Activated T-helper 17 cell treated with anti-CD3 and anti-CD28 coated beads, Interleukin-2, amount 50 U/mL, for 72 hours (primary cell): ENCODE data around the gene WDR59. TPM values are rescaled to one million over a fixed set of nuclear protein-coding genes. Genes with fewer than 3 reads are reported as not detected.

Experiments used
- ATAC-seq: fragments of 150-1000 bp; cut with Tn5 transposase; replicated peaks from 2 replicates; pipeline ENCODE4 v1.10.0; 2021; ENCODE audit warnings: mild to moderate bottlenecking, moderate library complexity
- H3K27ac Mint-ChIP-seq: one replicate; pipeline ENCODE4 v1.8.0; 2022; ENCODE audit warnings: mixed read lengths
- H3K27me3 Mint-ChIP-seq: one replicate; pipeline ENCODE4 v1.8.0; 2022; ENCODE audit warnings: mixed read lengths
- H3K36me3 Mint-ChIP-seq: one replicate; pipeline ENCODE4 v1.8.0; 2022; ENCODE audit warnings: low read depth, mild to moderate bottlenecking, mixed read lengths
- H3K4me1 Mint-ChIP-seq: one replicate; pipeline ENCODE4 v1.8.0; 2022; ENCODE audit warnings: mixed read lengths
- H3K4me3 Mint-ChIP-seq: one replicate; pipeline ENCODE4 v1.8.0; 2022; ENCODE audit warnings: mild to moderate bottlenecking, mixed read lengths
- H3K9me3 Mint-ChIP-seq: one replicate; pipeline ENCODE4 v1.8.0; 2022; ENCODE audit warnings: mixed read lengths
- total RNA-seq, 2 donors: library from RNA; stranded (reverse); gene quantifications; one replicate each; pipeline ENCODE4 v1.2.3, GENCODE V29; 2022

Gene WDR59
- total RNA-seq, 2 donors from 2014 or later, result 107 to 154 TPM

DNA sequence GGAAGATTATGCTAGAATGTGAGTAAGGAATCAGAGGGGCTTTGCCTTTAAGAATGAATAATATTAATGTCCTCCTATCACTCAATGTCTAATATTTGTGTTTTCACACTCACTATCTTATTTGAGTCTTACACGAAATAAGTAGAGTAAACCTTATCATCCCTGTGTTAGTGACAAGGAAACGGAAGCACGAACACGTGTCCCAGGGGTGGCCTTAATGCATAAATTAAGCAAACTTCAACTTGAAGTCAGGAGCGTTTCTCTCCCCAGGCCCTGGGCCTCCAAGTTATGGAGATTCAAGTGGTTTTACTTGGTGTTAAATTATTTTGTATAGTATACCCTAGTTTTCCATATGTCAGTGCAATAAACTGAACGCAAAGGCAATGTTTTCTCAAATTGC, 96.0 kb downstream of the WDR59 start:
- peak; percentile 38 for ATAC-seq
- peak overlapping the region; percentile 88 for H3K27ac Mint-ChIP-seq
- no peaks in the 10 kb centered on the region for H3K27me3 Mint-ChIP-seq
- H3K4me3 Mint-ChIP-seq, result peak overlapping the region; percentile 78
- peaks cover 3% of the 10 kb centered on the region for H3K9me3 Mint-ChIP-seq
- H3K4me1 Mint-ChIP-seq, result peaks cover 43% of the 10 kb centered on the region
- peaks cover 100% of the 10 kb centered on the region for H3K36me3 Mint-ChIP-seq

DNA sequence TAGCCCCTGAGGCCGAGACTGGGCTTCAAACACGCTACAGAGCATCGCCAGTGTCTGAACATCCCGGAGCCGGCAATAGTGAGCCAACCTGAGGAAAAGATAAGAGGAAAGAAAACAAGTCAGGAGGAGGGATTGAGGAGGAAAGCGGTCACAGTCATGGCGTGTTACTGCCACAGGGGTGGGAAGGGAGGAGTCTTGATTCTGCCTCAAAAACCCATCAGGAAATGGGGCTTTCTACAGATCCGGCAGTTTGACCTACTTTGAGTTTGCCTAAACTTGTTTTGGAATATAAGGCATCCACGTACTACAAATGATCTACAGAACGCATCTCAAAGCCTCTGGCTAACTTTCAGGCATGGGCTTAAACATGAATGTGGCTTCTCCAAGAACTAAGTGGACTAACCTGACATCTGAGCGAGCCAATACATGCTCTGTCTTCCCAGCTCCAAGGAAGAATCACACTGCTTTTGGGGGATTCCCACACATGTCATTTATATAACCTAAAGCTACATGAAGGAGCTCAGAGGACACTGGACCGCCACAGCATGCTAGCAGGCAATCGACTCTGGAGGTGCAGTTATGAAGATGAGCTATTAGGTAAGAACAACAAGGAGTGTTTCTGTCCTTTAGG, 96.6 kb downstream of the WDR59 start:
- peak; percentile 68 for ATAC-seq
- H3K36me3 Mint-ChIP-seq, result peaks cover 100% of the 10 kb centered on the region
- peak overlapping the region; percentile 78 for H3K4me3 Mint-ChIP-seq
- peaks cover 49% of the 10 kb centered on the region for H3K4me1 Mint-ChIP-seq
- H3K27ac Mint-ChIP-seq, result peak overlapping the region; percentile 88
- H3K27me3 Mint-ChIP-seq, result no peaks in the 10 kb centered on the region
- H3K9me3 Mint-ChIP-seq, result peaks cover 3% of the 10 kb centered on the region

DNA sequence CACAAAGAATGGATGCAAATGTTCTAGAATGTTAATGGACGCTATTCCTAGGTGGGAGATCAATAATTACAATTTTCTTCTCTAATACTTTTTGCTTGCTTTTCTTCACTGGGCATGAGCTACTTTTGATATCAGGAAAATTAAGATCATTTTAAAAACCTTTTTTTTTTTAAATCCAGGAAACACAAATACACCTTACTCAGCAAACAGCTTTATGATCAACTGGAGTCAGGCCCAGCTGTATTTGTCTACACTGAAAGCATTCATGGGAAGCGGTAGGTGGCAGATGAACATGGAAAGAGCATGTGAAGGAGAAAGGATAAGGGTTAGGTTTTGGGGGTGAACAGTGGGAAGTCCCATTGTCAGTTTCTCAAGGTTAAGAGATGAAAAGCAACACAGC, 97.8 kb downstream of the WDR59 start:
- Mint-ChIP-seq H3K36me3 (peaks cover 100% of the 10 kb centered on the region), H3K27ac (peak overlapping the region; percentile 88), H3K27me3 (no peaks in the 10 kb centered on the region), H3K4me3 (peak overlapping the region; percentile 78), H3K9me3 (peaks cover 3% of the 10 kb centered on the region), H3K4me1 (peaks cover 44% of the 10 kb centered on the region)
- no peak for ATAC-seq

DNA sequence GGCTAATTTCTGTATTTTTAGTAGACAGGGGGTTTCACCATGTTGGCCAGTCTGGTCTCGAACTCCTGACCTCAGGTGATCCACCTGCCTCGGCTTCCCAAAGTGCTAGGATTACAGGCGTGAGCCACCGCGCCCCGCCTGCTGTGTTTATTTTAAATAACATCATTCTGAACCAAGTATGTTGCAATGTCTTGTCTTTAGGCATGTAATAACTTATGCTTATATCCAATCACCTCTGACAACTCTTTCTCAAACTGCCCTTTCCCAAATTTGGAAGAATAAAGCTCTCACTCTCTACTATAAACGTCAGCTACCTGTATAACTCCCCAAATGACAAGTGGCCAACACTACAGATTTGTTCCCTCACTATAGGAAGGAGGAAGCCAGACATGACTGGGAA, 107.2 kb downstream of the WDR59 start:
- H3K27ac Mint-ChIP-seq, result no peak overlapping the region
- no peak for ATAC-seq
- no peaks in the 10 kb centered on the region for H3K27me3 Mint-ChIP-seq
- peaks cover 88% of the 10 kb centered on the region for H3K36me3 Mint-ChIP-seq
- no peaks in the 10 kb centered on the region for H3K9me3 Mint-ChIP-seq
- H3K4me1 Mint-ChIP-seq, result peaks cover 10% of the 10 kb centered on the region
- no peak overlapping the region for H3K4me3 Mint-ChIP-seq

DNA sequence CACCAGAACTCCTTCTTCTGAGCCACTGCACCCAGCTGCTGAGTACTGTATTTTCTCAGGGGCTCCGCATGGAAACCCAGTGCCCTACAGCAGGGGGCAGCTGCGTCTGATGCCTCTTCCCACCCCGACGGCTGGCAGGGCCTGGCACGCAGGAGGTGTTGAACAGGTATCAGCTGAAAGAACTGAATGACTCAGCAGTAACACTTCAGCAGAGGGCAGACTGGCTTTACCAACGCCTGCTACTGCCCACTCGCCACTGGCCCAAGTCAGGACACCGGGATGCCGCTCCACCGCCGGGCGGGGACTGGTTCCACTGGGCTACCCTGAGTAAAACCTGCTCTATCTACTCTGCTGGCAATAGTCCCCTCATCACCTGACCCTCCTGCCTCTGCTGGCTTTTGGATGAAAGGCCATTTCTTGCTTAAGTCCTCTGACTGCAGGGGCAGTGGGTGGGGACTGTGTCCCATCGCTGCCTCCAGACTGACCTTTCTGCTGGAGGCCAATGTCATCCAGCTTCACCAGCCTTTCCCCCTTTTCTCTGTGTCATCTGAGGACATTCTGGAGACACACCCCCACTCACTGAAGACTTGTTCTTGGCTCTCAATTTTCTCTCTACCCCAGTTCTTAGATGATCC, 109.9 kb downstream of the WDR59 start:
- peaks cover 69% of the 10 kb centered on the region for H3K36me3 Mint-ChIP-seq
- H3K27me3 Mint-ChIP-seq, result no peaks in the 10 kb centered on the region
- H3K27ac Mint-ChIP-seq, result peak overlapping the region; percentile 42
- peak; percentile 29 for ATAC-seq
- H3K4me3 Mint-ChIP-seq, result no peak overlapping the region
- peaks cover 10% of the 10 kb centered on the region for H3K4me1 Mint-ChIP-seq
- H3K9me3 Mint-ChIP-seq, result no peaks in the 10 kb centered on the region

DNA sequence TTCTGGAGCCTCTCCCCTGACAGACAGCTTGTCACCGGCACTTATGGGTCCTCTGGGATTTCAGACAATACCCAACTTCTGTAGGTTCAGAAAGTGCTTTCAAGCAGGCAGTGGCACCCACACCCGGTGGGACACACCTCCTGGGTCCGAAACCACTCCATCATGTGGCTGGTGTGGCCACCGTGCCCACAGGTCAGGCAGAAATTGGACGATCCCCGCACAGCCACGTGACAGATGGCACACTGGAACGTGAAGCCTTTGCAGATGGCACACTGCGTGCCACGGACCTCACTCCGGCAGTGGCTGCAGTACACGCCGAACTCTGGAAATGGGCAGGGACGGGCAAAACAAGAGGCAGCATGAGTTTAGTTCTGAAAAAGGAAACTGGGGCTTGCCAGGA, 110.8 kb downstream of the WDR59 start:
- Mint-ChIP-seq H3K9me3 (no peaks in the 10 kb centered on the region), H3K4me3 (peak overlapping the region; percentile 32), H3K27me3 (no peaks in the 10 kb centered on the region), H3K4me1 (peaks cover 10% of the 10 kb centered on the region), H3K27ac (peak overlapping the region; percentile 70), H3K36me3 (peaks cover 64% of the 10 kb centered on the region)
- no peak for ATAC-seq

DNA sequence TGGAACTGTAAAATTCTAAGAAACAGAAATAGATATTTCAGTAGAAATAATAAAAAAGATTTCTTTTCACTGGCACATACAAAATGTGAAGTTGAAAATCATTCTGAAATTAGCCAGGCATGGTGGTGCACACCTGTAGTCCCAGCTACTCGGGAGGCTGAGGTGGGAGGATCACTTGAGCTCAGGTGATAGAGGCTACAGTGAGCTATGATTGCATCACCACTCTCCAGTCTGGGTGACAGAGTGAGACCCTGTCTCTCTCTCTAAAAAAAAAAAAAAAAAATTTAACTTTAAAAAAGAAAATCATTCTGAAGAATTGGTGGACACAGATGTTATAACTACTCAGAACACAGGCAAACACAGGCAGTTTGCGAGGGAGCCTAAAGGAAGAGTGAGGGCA, 112.6 kb downstream of the WDR59 start:
- peaks cover 46% of the 10 kb centered on the region for H3K36me3 Mint-ChIP-seq
- peaks cover 4% of the 10 kb centered on the region for H3K9me3 Mint-ChIP-seq
- no peaks in the 10 kb centered on the region for H3K27me3 Mint-ChIP-seq
- no peak for ATAC-seq
- H3K27ac Mint-ChIP-seq, result no peak overlapping the region
- H3K4me1 Mint-ChIP-seq, result peaks cover 25% of the 10 kb centered on the region
- no peak overlapping the region for H3K4me3 Mint-ChIP-seq

DNA sequence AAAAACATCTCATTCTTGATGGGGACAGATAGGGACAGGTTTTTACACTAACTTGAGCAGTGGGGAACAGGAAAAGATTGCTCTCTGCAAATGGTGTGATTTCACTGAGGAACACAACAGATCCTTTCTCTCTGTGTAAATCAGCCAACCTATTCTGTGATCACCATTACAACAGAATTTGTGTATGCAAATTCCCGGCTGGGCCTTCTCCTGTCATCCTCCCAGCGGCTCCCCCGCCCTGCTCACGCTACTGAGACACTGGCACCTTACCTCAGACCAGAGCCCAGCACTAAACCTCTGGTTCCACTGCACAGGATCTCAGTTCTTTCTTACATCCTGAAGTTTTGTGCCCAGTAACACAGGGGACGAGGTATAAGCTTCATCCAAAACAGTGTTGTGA, 113.3 kb downstream of the WDR59 start:
- H3K4me3 Mint-ChIP-seq, result no peak overlapping the region
- peaks cover 25% of the 10 kb centered on the region for H3K4me1 Mint-ChIP-seq
- H3K27ac Mint-ChIP-seq, result no peak overlapping the region
- H3K9me3 Mint-ChIP-seq, result peaks cover 4% of the 10 kb centered on the region
- ATAC-seq, result no peak
- H3K27me3 Mint-ChIP-seq, result no peaks in the 10 kb centered on the region
- peaks cover 40% of the 10 kb centered on the region for H3K36me3 Mint-ChIP-seq

DNA sequence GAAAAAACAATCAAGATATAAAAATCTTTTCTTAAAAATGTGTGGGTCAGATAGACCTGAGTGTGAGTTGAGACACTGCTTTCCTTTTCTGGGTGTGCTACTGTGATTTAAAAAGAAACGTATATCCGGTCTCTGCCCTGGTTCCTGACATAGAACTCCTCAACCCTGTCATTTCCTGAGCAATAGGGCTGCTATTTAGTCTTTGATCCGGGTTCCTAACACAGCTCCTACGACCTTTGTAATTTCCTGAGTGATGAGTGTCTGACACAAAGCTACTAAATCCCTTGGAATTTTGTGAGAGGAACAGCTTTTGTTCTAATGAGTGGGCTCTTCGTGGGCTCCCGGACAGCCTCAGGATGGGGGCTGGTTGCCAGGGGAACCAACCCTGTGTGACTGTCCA, 116.4 kb downstream of the WDR59 start:
- Mint-ChIP-seq H3K9me3 (peaks cover 4% of the 10 kb centered on the region), H3K36me3 (peaks cover 11% of the 10 kb centered on the region), H3K4me3 (peak overlapping the region; percentile 69), H3K27me3 (no peaks in the 10 kb centered on the region), H3K4me1 (peaks cover 15% of the 10 kb centered on the region), H3K27ac (peak overlapping the region; percentile 95)
- peak; percentile 90 for ATAC-seq

DNA sequence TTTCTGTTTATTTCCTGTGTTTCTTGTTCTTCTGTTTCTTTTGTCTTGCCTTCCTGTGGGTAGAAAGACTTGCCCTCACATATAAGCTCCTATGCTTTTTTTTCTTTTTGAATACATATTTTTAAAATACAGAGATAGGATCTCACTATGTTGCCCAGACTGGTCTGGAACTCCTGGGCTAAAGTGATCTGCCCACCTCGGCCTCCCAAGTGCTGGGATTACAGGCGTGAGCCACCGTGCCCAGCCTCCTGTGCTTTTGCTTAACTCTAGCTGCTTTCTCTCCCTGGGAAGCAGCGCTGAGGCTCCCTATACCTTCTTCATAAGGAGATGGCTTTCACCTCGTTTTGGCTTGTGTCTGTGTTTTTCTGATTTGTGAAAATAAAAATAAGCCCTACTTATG, 116.9 kb downstream of the WDR59 start:
- Mint-ChIP-seq H3K27ac (peak overlapping the region; percentile 95), H3K4me3 (peak overlapping the region; percentile 69)

DNA sequence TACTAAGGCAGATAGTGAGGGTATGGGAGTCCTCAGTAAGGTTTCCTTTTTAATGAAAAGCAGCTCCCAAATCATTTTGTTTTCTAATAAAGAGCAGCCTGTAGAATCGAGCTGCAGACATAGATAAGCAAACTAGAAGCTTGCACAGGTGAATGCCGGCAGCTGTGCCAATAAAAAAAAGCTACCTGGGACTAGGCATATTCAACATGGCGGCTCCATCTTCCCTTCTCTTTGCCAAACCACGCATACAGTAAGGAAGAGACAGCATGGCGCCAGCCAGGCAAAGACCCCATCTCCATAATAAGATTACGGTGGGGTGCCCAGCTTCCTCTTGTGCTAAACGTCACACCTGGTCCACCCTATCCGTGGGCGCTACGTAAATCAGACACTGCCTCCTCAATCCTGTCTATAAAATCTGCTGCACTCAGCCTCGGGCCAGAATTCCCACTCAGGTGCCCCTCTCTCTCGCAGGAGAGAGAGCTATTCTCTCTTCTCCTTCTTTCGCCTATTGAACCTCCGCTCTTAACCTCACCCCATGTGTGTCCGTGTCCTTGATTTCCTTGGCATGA, 117.6 kb downstream of the WDR59 start:
- Mint-ChIP-seq H3K27me3 (no peaks in the 10 kb centered on the region), H3K4me1 (peaks cover 19% of the 10 kb centered on the region), H3K9me3 (peaks cover 4% of the 10 kb centered on the region), H3K27ac (peak overlapping the region; percentile 95), H3K36me3 (peaks cover 6% of the 10 kb centered on the region), H3K4me3 (peak overlapping the region; percentile 69)
- ATAC-seq, result no peak

More for the DNA sequence above, 116.9 kb downstream of the WDR59 start:
- Mint-ChIP-seq H3K9me3 (peaks cover 4% of the 10 kb centered on the region), H3K36me3 (peaks cover 6% of the 10 kb centered on the region), H3K27me3 (no peaks in the 10 kb centered on the region), H3K4me1 (peaks cover 15% of the 10 kb centered on the region)
- ATAC-seq, result no peak

DNA sequence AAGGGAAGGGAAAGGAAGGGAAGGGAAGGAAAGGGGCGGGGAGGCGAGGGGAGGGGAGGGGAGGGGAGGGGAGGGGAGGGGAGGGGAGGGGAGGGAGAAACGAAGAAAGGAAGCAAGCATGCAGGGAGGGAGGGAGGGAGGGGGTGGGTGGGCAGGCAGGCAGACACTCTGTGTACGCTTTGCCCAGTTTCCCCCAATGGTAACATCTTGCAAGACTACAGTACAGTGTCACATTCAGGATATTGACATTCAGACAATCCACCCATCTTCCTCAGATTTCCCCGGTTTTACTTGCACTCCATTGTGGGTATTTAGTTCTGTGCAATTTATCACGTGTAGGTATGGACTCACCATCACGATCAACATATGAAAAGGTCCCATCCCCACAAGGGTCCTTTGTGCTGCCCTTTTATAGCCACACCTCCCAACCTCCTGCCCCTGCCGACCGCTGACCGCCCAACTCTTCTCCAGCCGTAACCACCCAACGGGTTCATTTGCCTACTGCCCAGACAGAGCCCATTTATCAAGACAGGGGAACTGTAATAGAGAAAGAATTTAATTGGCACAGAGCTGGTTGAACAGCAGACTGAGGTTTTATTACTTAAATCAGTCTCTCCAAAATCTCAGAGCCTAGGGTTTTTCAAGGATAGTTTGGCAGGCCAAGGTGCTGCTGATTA, 118.9 kb downstream of the WDR59 start:
- Mint-ChIP-seq H3K27me3 (no peaks in the 10 kb centered on the region), H3K36me3 (no peaks in the 10 kb centered on the region), H3K4me3 (no peak overlapping the region), H3K27ac (no peak overlapping the region), H3K9me3 (peaks cover 4% of the 10 kb centered on the region), H3K4me1 (peaks cover 19% of the 10 kb centered on the region)
- no peak for ATAC-seq

DNA sequence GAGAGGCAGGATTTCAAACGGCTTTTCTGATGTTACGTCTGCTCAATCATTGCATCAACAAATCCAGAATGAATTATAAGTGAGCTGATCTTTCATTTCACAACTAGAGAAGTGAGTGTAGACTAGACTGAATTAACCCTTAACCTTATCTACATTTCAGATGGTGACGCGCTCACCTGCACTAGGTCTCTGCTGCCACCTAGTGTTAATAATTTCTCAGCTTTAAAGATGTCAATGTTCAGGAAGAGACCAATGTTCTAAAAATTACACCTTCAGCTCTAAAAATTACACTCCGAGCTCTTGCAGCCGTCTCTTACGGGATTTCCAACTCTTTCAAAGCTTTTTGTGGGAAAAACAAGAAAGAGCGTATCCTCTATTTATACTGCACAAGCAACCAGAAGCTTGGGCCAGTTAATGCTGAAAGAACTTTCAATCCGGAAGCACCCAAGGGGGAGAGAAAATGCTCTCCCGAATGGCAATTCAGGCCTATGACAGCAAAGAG, 122.1 kb downstream of the WDR59 start:
- ATAC-seq, result peak; percentile 58

DNA sequence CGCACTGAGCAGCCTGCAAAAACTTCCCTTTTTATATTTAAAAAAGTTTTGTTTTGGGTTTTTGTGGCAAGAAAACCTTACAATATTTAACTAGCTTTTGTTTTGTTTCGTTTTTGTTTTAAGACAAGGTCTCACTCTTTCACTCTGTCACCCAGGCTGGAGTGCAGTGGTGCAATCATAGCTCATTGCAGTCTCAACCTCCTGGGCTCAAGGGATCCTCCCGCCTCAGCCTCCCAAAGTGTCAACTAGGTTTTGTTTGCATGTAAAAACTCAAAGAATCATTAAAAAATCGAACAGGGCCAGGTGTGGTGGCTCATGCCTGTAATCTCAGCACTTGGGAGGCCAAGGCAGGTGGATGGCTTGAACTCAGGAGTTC, 132.4 kb downstream of the WDR59 start:
- H3K4me3 Mint-ChIP-seq, result no peak overlapping the region
- H3K27me3 Mint-ChIP-seq, result no peaks in the 10 kb centered on the region
- no peak overlapping the region for H3K27ac Mint-ChIP-seq
- H3K36me3 Mint-ChIP-seq, result no peaks in the 10 kb centered on the region
- no peaks in the 10 kb centered on the region for H3K4me1 Mint-ChIP-seq
- ATAC-seq, result no peak
- no peaks in the 10 kb centered on the region for H3K9me3 Mint-ChIP-seq

More for the DNA sequence above, 122.1 kb downstream of the WDR59 start:
- Mint-ChIP-seq H3K4me3 (no peak overlapping the region), H3K27ac (no peak overlapping the region), H3K9me3 (peaks cover 3% of the 10 kb centered on the region), H3K27me3 (no peaks in the 10 kb centered on the region), H3K4me1 (peaks cover 8% of the 10 kb centered on the region), H3K36me3 (no peaks in the 10 kb centered on the region)
